Caco-2 (cell line): ENCODE results near the gene IMMP2L. TPM values are rescaled to one million over a fixed set of nuclear protein-coding genes. Genes with fewer than 3 reads are reported as not detected.

Experiments used
- BruUV-seq: library from RNA; stranded (reverse); fragments of 400-500 nt; replicated peaks from 2 replicates; lab custom pipeline; 2021; lab: Mats Ljungman, UMichigan
- CTCF ChIA-PET: fragments of 300-600 bp; sonication (Branson Sonifier 250); formaldehyde crosslinking; loops from one replicate; lab custom pipeline; 2022; ENCODE audit warnings: antibody characterized with exemption; lab: Charles Lee
- POLR2A ChIA-PET: fragments of 300-600 bp; sonication (Branson Sonifier 250); formaldehyde crosslinking; loops from one replicate; lab custom pipeline; 2022; ENCODE audit warnings: antibody characterized with exemption; lab: Charles Lee
- DNase-seq, 2 experiments: peaks; one replicate each; pipeline versions ENCODE4 v3.0.0 to v3.0.0-alpha.2; 2020 to 2022
- H3K27me3 ChIP-seq: replicated peaks from 2 replicates; pipeline ENCODE4 v1.6.0; 2011; ENCODE audit warnings: low read length; ENCODE audit not compliant: control insufficient read depth, insufficient read depth
- H3K36me3 ChIP-seq: 2 replicates; pipeline ENCODE4 v1.5.1; 2011; ENCODE audit warnings: low read length; ENCODE audit not compliant: control insufficient read depth, insufficient read depth
- H3K4me1 ChIP-seq: fragments of 250-450 bp; sonication (Bioruptor Pico); 2 replicates; pipeline ENCODE4 v1.5.1; 2020; ENCODE audit warnings: mild to moderate bottlenecking
- H3K4me3 ChIP-seq: 2 replicates; pipeline ENCODE4 v1.5.1; 2011; ENCODE audit warnings: low read depth, mild to moderate bottlenecking, control low read depth, low read length
- H3K9me3 ChIP-seq: fragments of 250-450 bp; sonication (Bioruptor Pico); 2 replicates; pipeline ENCODE4 v1.5.1; 2020; ENCODE audit warnings: mild to moderate bottlenecking, moderate library complexity
- H3K27ac Mint-ChIP-seq: one replicate; pipeline ENCODE4 v1.8.0; 2022; ENCODE audit warnings: mixed read lengths; ENCODE audit not compliant: unreplicated experiment
- H3K27me3 Mint-ChIP-seq: one replicate; pipeline ENCODE4 v1.8.0; 2022; ENCODE audit warnings: mixed read lengths; ENCODE audit not compliant: insufficient read depth, unreplicated experiment
- H3K36me3 Mint-ChIP-seq: one replicate; pipeline ENCODE4 v1.8.0; 2022; ENCODE audit warnings: mild to moderate bottlenecking, mixed read lengths; ENCODE audit not compliant: insufficient read depth, unreplicated experiment
- H3K4me1 Mint-ChIP-seq: one replicate; pipeline ENCODE4 v1.8.0; 2022; ENCODE audit warnings: low read depth, mixed read lengths; ENCODE audit not compliant: unreplicated experiment
- H3K4me3 Mint-ChIP-seq: one replicate; pipeline ENCODE4 v1.8.0; 2022; ENCODE audit warnings: mild to moderate bottlenecking, moderate library complexity, mixed read lengths; ENCODE audit not compliant: unreplicated experiment
- H3K9me3 Mint-ChIP-seq: one replicate; pipeline ENCODE4 v1.8.0; 2022; ENCODE audit warnings: mixed read lengths; ENCODE audit not compliant: unreplicated experiment
- CTCF ChIP-seq, 2 experiments: fragments of 200-600 bp in 1 of 2; IDR thresholded peaks; 1 replicate in 1 of 2; 2 replicates in 1 of 2; pipeline versions ENCODE4 v1.5.1 to v1.8.0; 2011 to 2022; ENCODE audit warnings: antibody characterized with exemption in 1 of 2, control low read depth in 1 of 2, inconsistent platforms in 1 of 2, low read depth in 1 of 2, low read length in 1 of 2, mild to moderate bottlenecking in 1 of 2, moderate library complexity in 1 of 2; ENCODE audit not compliant: insufficient read depth in 1 of 2, severe bottlenecking in 1 of 2, unreplicated experiment in 1 of 2
- intact Hi-C: fragments of 100-400 bp; cut with micrococcal nuclease; formaldehyde crosslinking; loops from one replicate; pipeline ENCODE4 v1.10.0; 2022; ENCODE audit not compliant: unreplicated experiment
- total RNA-seq: library from RNA; stranded (reverse); gene quantifications from 2 replicates; pipeline ENCODE4 v1.2.3, GENCODE V29; 2022

Gene IMMP2L
- total RNA-seq, 1 experiment from 2014 or later, result 9.5 TPM

- Histone ChIP-seq H3K36me3 (no peaks in the 10 kb centered on the region), H3K4me1 (no peaks in the 10 kb centered on the region), H3K27me3 (no peaks in the 10 kb centered on the region), H3K4me3 (no peak overlapping the region), H3K9me3 (no peaks in the 10 kb centered on the region)
- intact Hi-C loops, result no loop called here
- no peaks in the 10 kb centered on the region for H3K4me1 Mint-ChIP-seq
- H3K36me3 Mint-ChIP-seq, result no peaks in the 10 kb centered on the region
- no peak for TF ChIP-seq CTCF (IDR thresholded peaks at IDR 0.05; ENCODE audit: insufficient read depth in 1 of 2, low read depth in 1 of 2, low read length in 1 of 2, severe bottlenecking in 1 of 2, unreplicated experiment in 1 of 2)
- H3K27ac Mint-ChIP-seq, result no peak overlapping the region
- no peaks in the 10 kb centered on the region for H3K9me3 Mint-ChIP-seq
- DNase-seq, result no peak
- ChIA-PET CTCF (no interaction called here), POLR2A (no interaction called here)
- no TSS peak for BruUV-seq
- H3K4me3 Mint-ChIP-seq, result no peak overlapping the region
- H3K27me3 Mint-ChIP-seq, result no peaks in the 10 kb centered on the region
These were observed 557.9 kb downstream of the IMMP2L start for GRCh38 chr7:111004310-111004901.

DNA sequence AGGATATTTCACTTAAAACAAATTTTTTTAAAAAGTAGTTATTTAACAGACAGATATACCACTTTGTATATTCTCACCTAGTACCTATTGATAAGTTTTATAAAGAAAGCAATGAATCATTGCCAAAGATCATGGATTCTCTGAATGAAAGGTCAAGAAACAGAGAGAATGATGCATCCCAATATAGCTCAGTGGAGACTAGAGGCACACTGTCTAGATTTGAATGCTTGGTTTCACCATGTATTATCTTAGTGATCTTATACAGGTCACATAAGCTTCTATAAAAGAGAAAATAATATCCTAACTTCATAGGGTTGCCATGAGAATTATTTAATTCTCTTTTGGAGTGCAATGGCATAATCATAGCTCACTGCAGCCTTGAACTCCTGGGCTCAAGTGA is 558.4 kb downstream of the IMMP2L start:
- Mint-ChIP-seq H3K4me3 (no peak overlapping the region), H3K9me3 (no peaks in the 10 kb centered on the region), H3K36me3 (no peaks in the 10 kb centered on the region), H3K27ac (no peak overlapping the region), H3K4me1 (no peaks in the 10 kb centered on the region), H3K27me3 (no peaks in the 10 kb centered on the region)
- BruUV-seq, result no TSS peak
- Histone ChIP-seq H3K4me3 (no peak overlapping the region), H3K36me3 (no peaks in the 10 kb centered on the region), H3K27me3 (no peaks in the 10 kb centered on the region), H3K4me1 (no peaks in the 10 kb centered on the region), H3K9me3 (no peaks in the 10 kb centered on the region)
- TF ChIP-seq CTCF (IDR thresholded peaks at IDR 0.05; ENCODE audit: insufficient read depth in 1 of 2, low read depth in 1 of 2, low read length in 1 of 2, severe bottlenecking in 1 of 2, unreplicated experiment in 1 of 2), result no peak
- CTCF ChIA-PET, result no interaction called here
- POLR2A ChIA-PET, result no interaction called here
- intact Hi-C loops, result no loop called here
- no peak for DNase-seq

DNA sequence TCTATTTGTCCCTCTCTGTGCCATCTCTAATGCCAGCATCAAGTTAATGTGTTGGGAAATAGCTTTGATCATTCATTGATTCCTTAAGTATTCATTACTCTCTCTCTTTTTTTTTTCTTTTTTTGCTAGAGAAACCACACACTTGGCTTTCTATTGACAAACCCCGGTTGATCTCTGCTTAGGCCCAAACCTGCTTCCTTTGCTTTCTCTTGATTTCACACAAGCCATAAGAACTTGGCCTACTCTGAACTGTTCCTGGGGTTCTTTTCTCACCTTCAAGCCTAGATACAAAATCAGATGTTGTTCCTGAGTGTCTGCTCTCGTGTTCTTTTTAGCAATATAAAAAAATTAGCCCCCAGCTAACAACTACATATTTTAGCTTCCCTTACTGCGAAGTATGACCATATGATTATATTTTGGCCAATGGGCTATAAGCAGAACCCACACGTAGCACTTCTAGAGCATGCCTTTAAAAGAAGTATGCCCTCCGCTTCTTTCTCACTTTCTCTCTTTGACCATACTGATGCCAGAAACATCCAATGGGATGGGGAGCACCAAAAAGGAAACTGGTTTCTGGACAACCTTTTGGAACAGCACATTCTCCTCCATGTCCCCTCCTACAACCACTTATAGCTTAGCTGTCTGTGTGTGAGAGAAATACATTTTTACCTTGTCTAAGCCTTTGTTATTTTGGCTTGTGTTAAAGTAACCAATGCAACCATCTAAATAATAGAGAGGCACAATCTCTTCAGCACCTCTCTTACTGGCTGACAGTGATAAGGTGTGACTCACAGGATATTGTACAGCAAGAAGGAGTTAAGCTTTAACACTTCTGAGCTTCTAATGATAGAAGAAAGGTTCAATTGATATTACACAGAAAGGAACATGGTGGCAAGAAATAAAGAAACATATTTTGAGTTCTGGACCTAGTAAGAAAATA is 568.0 kb downstream of the IMMP2L start:
- ChIA-PET CTCF (no interaction called here), POLR2A (no interaction called here)
- H3K9me3 ChIP-seq, result no peaks in the 10 kb centered on the region
- H3K36me3 ChIP-seq, result no peaks in the 10 kb centered on the region
- H3K27me3 ChIP-seq, result no peaks in the 10 kb centered on the region
- Mint-ChIP-seq H3K36me3 (no peaks in the 10 kb centered on the region), H3K4me1 (no peaks in the 10 kb centered on the region), H3K4me3 (no peak overlapping the region), H3K27me3 (no peaks in the 10 kb centered on the region), H3K27ac (no peak overlapping the region), H3K9me3 (no peaks in the 10 kb centered on the region)
- DNase-seq, result no peak
- TF ChIP-seq CTCF (IDR thresholded peaks at IDR 0.05; ENCODE audit: insufficient read depth in 1 of 2, low read depth in 1 of 2, low read length in 1 of 2, severe bottlenecking in 1 of 2, unreplicated experiment in 1 of 2), result no peak
- no peak overlapping the region for H3K4me3 ChIP-seq
- intact Hi-C loops, result no loop called here
- BruUV-seq, result no TSS peak
- no peaks in the 10 kb centered on the region for H3K4me1 ChIP-seq
